WI38 (cell line): Measurements from ENCODE around the gene POLR1E.

Source experiments
- H3K4me3 ChIP-seq: 2 replicates; pipeline ENCODE4 v1.5.1; 2011; ENCODE audit warnings: low read depth, mild to moderate bottlenecking, control low read depth, low read length
- TF ChIP-seq, protein P1 (sequence below): IDR thresholded peaks from 2 replicates; pipeline ENCODE4 v1.5.1; 2012; ENCODE audit warnings: low read depth, mild to moderate bottlenecking, control low read depth, low read length

POLR1E gene

DNA sequence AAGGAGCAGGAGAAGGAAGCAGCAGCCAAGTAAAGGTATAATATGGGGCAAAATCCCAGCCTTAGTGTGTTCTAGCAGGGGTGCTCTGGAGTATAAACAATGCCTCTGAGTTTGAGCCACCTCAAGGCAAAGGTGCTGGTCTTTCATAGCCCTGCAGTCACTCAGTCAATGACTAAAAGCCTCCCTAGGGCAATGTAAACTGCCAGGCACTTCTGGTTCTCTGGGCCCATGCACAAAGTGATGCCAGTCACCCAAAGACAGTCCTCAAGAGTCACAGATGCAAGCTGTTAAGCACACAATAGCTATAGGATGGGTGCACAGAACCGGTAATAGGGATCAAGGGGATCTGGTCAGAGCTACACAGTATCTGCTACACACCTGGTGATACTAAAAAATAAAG, 33.1 kb upstream of the POLR1E start:
- TF ChIP-seq, protein P1, sequence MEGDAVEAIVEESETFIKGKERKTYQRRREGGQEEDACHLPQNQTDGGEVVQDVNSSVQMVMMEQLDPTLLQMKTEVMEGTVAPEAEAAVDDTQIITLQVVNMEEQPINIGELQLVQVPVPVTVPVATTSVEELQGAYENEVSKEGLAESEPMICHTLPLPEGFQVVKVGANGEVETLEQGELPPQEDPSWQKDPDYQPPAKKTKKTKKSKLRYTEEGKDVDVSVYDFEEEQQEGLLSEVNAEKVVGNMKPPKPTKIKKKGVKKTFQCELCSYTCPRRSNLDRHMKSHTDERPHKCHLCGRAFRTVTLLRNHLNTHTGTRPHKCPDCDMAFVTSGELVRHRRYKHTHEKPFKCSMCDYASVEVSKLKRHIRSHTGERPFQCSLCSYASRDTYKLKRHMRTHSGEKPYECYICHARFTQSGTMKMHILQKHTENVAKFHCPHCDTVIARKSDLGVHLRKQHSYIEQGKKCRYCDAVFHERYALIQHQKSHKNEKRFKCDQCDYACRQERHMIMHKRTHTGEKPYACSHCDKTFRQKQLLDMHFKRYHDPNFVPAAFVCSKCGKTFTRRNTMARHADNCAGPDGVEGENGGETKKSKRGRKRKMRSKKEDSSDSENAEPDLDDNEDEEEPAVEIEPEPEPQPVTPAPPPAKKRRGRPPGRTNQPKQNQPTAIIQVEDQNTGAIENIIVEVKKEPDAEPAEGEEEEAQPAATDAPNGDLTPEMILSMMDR: no peak
- no peak overlapping the region for H3K4me3 ChIP-seq

DNA sequence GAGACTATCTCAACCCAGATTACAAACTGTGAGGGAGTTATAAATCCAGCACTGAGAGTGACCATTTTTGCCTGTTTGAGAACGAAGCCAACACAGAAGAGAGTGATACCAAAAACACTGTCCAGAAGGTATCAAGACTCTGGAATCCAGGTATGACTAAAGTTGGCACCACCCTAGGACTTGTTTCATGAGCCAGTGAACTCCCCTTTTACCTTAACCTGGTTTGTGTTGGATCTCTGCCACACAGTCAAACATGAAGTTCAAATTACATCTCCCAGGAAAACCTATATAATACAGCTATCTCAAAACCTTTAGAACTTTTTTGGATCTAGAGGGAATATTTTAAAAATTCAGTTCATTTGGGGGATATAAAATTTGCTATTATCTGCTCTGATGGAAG, 31.9 kb upstream of the POLR1E start:
- TF ChIP-seq, protein P1: no peak
- H3K4me3 ChIP-seq: no peak overlapping the region

DNA sequence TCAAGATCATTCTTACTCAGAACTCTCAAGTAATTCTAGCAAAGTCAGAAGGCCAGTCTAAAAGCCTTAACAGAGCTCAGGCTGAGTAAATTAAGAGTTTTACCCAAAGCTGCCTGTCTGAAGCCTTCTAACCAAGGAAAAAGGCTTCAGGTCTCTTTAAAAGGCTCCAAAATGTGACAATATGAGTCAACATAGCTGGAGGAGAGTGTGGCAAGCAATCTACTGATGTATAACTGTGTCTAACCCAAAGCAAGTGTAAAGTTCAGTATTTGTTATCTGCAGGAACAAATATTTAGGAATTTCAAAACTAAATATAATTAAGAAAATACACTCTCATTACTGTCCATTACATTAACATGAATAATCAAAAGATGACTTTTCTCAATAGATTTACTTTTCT, 31.5 kb upstream of the POLR1E start:
- no peak overlapping the region for H3K4me3 ChIP-seq
- TF ChIP-seq, protein P1: no peak

DNA sequence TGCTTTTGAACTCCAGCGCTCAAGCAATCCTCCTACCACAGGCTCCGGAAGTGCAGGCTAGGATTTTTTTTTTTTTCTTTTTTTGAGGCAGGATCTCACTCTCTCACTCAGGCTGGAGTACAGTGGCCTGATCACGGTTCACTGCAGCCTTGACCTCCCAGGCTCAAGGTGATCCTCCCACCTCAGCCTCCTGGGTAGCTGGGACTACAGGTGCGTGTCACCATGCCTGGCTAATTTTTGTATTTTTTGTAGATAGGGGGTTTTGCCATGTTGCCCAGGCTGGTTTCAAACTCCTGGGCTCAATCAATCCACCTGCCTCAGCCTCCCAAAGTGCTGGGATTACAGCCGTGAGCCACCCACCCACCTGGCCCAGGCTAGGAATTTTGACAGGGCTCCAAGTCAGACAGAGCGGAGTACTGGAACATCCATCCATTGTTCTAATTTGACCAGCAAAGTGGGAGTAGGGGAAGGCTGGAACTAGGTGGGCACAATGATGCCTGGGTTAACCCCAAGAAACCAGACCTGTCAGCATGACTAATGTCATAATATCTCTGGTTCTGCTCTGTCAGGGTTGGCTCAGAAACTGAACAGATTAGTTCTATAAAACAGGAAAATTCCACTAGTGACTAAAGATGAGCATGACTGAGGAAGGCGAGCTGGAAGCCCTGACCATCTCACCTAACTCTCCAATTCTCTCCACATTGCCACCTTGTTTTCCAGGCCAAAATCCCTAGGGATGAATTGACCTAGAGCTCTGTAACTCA, 29.7 kb upstream of the POLR1E start:
- TF ChIP-seq, protein P1: no peak

DNA sequence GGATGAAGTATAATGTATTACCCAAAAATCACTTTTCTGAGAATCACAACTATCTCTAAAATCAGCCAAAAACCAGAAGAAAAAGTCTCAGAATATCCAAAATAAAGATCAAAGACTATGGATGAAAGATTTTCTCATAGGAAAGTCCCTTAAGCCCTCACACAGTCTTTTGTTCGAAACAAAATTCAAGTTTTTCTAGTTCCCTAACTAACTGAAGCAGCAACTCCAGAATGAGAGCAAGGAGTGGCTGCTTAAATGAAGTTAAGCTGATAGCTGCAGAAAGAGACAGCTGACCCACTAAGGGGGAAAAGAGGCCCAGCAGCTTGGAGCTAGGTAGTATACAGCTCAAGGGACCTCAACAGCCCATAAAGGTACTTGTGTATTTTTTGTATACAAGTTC, 28.9 kb upstream of the POLR1E start:
- TF ChIP-seq, protein P1: no peak
- no peak overlapping the region for H3K4me3 ChIP-seq

More for the DNA sequence above, 29.7 kb upstream of the POLR1E start:
- no peak overlapping the region for H3K4me3 ChIP-seq

DNA sequence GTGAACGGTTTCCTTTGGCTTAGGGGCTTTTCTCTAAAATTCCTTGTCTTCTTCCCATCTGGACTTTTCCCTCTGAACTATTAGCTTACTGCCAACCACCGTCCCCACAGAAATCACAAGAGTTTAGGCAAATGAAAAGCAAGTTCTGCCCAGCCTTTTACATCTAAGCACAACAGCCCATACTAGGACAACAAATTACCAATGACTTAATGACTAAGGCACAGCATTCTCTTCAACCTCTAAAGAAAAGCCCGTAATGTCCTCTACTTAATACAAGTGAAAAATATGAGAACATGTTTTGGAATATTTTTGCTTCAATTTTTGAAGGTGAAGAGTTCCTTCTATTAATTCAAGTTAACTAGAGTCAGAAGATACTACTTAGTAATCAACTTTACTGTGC, 21.7 kb upstream of the POLR1E start:
- TF ChIP-seq, protein P1: no peak
- peak overlapping the region; percentile 91 for H3K4me3 ChIP-seq

DNA sequence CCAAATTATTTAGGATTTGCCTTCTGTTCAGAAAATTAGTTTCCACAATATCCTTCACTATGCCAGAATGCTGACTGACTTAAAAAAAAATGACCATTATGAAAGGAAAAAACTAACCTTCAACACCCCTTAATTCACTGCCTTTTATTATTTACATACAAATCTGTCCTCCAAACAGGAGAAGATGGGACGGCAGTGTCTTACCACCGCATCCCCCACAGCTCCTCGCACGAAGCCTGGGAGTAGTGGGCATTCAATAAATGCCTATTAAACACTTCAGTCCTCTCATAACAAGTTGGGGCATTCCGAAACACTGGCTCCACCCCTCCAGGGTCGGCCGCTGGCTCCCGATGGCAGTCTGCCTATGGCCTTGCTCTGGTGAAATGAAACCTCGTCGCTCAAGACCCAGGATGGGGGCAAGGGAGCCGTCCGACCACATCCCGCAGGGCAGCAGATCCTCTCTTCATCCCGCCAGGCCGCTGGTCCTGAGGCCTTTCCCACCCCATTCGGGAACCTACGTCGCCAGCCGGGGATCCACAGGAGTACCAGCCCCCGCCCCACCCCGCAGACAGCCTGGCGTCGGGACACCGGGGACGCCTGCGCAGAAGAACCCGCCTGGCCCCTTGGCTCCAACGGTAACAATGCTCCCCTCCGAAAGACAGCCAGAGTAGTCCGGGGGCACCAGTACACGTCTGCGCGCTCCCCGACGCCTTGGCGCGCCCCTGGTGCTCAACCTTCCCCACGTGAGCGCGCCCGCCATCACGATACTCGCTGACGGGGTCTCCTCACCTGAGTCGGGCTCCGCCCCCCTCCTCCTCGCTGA, 21.1 kb upstream of the POLR1E start:
- H3K4me3 ChIP-seq: peak overlapping the region; percentile 91
- TF ChIP-seq, protein P1: no peak
